SK-N-SH (cell line): ENCODE measurements around the gene MYL5. TPM values are rescaled to one million over a fixed set of nuclear protein-coding genes. Genes with fewer than 3 reads are reported as not detected.

Source experiments
- CTCF ChIA-PET: fragments of 300-600, 350-600 bp; formaldehyde crosslinking; extraction: SDS; loops from one replicate; lab custom pipeline; 2021; lab: Yijun Ruan, JAX
- POLR2A ChIA-PET: fragments of 350-600 bp; sonication (Branson Sonifier 250); formaldehyde crosslinking; extraction: SDS; loops from one replicate; lab custom pipeline; 2020; ENCODE audit warnings: antibody characterized with exemption, inconsistent platforms; lab: Yijun Ruan, JAX
- DNase-seq: peaks from one replicate; pipeline ENCODE4 v3.0.0; 2012
- H2AFZ ChIP-seq: fragments of 200-600 bp; sonication (generic); 2 replicates; pipeline ENCODE4 v1.8.1; 2016; ENCODE audit warnings: antibody characterized with exemption, mild to moderate bottlenecking, low read depth
- H3F3A ChIP-seq: fragments of 200-600 bp; sonication (generic); replicated peaks from 2 replicates; pipeline ENCODE3; 2016; ENCODE audit warnings: antibody characterized with exemption, mild to moderate bottlenecking; ENCODE audit not compliant: insufficient read depth
- H3K27ac ChIP-seq, 2 experiments: fragments of 200-500 bp in 1 of 2; fragments of 200-600 bp in 1 of 2; sonication (Bioruptor generic) in 1 of 2; sonication (generic), shearing (Covaris generic) in 1 of 2; 2 replicates each; pipeline versions ENCODE4 v1.5.1 to v1.6.1; 2014 to 2016; ENCODE audit warnings: low read depth in 2 of 2, inconsistent platforms in 1 of 2, low read length in 1 of 2, mild to moderate bottlenecking in 1 of 2, mixed read lengths in 1 of 2
- H3K27me3 ChIP-seq: fragments of 200-600 bp; sonication (generic), shearing (Covaris generic); 2 replicates; pipeline ENCODE4 v1.6.1; 2016; ENCODE audit warnings: mixed run types; ENCODE audit not compliant: insufficient read depth
- H3K36me3 ChIP-seq, 2 experiments: fragments of 200-500 bp in 1 of 2; fragments of 200-600 bp in 1 of 2; sonication (Bioruptor generic) in 1 of 2; sonication (generic) in 1 of 2; replicated peaks in 1 of 2; 2 replicates each; pipeline versions ENCODE3 to v1.5.1; 2014 to 2016; ENCODE audit warnings: low read length in 1 of 2, mild to moderate bottlenecking in 1 of 2; ENCODE audit not compliant: insufficient read depth in 2 of 2, control insufficient read depth in 1 of 2
- H3K4me1 ChIP-seq, 2 experiments: fragments of 200-500 bp in 1 of 2; fragments of 200-600 bp in 1 of 2; sonication (Bioruptor generic) in 1 of 2; sonication (generic), shearing (Covaris generic) in 1 of 2; 2 replicates each; pipeline versions ENCODE4 v1.5.1 to v1.6.1; 2014 to 2016; ENCODE audit warnings: low read depth in 1 of 2, low read length in 1 of 2, mixed run types in 1 of 2; ENCODE audit not compliant: insufficient read depth in 2 of 2, control insufficient read depth in 1 of 2
- H3K4me2 ChIP-seq: fragments of 200-600 bp; sonication (generic), shearing (Covaris generic); 2 replicates; pipeline ENCODE4 v1.6.1; 2017; ENCODE audit warnings: mixed run types
- H3K4me3 ChIP-seq, 2 experiments: fragments of 200-500 bp in 1 of 2; fragments of 200-600 bp in 1 of 2; sonication (Bioruptor generic) in 1 of 2; sonication (generic), shearing (Covaris generic) in 1 of 2; 2 replicates each; pipeline versions ENCODE4 v1.5.1 to v1.8.1; 2014 to 2016; ENCODE audit warnings: low read depth in 2 of 2, inconsistent platforms in 1 of 2, low read length in 1 of 2, mild to moderate bottlenecking in 1 of 2, mixed read lengths in 1 of 2, moderate library complexity in 1 of 2
- H3K79me2 ChIP-seq: fragments of 200-600 bp; sonication (generic); 2 replicates; pipeline ENCODE4 v1.8.1; 2017; ENCODE audit warnings: mild to moderate bottlenecking; ENCODE audit not compliant: insufficient read depth
- H3K9ac ChIP-seq: fragments of 200-600 bp; sonication (generic); 2 replicates; pipeline ENCODE4 v1.6.1; 2017; ENCODE audit warnings: mixed run types
- H3K9me2 ChIP-seq: fragments of 200-600 bp; sonication (generic); 2 replicates; pipeline ENCODE4 v1.6.1; 2017; ENCODE audit warnings: mixed run types
- H3K9me3 ChIP-seq: fragments of 200-600 bp; sonication (generic); 2 replicates; pipeline ENCODE4 v1.6.1; 2017; ENCODE audit warnings: mixed run types, mild to moderate bottlenecking, moderate library complexity
- H4K20me1 ChIP-seq: fragments of 200-600 bp; sonication (generic); 2 replicates; pipeline ENCODE4 v1.6.1; 2017; ENCODE audit warnings: mild to moderate bottlenecking, mixed run types; ENCODE audit not compliant: insufficient read depth
- CTCF ChIP-seq: fragments of 200-600 bp; sonication (generic); IDR thresholded peaks from 2 replicates; pipeline ENCODE4 v1.6.1; 2017; ENCODE audit warnings: antibody characterized with exemption, mild to moderate bottlenecking, moderate library complexity
- FOXJ3 ChIP-seq: sonication (generic); formaldehyde crosslinking; IDR thresholded peaks from 2 replicates; pipeline ENCODE4 v1.5.1; 2020; ENCODE audit warnings: mild to moderate bottlenecking, missing genetic modification reagents
- FOXM1 ChIP-seq: IDR thresholded peaks from 2 replicates; pipeline ENCODE4 v1.4.0; 2012; ENCODE audit warnings: low read depth, mild to moderate bottlenecking
- GATA2 ChIP-seq: sonication (generic); formaldehyde crosslinking; IDR thresholded peaks from 2 replicates; pipeline ENCODE4 v1.5.0; 2020; ENCODE audit warnings: mild to moderate bottlenecking, missing genetic modification reagents
- IRF3 ChIP-seq: fragments of 150-350 bp; IDR thresholded peaks from 2 replicates; pipeline ENCODE4 v1.6.1; 2016; ENCODE audit warnings: mild to moderate bottlenecking, low read depth, low read length
- MEF2A ChIP-seq: IDR thresholded peaks from 2 replicates; pipeline ENCODE4 v1.4.0; 2012; ENCODE audit warnings: low read depth, borderline replicate concordance
- NFIC ChIP-seq: IDR thresholded peaks from 2 replicates; pipeline ENCODE4 v1.4.0; 2012; ENCODE audit warnings: borderline replicate concordance
- REST ChIP-seq: IDR thresholded peaks from 2 replicates; pipeline ENCODE4 v1.6.1; 2012; ENCODE audit warnings: mild to moderate bottlenecking, low read depth, low read length, moderate library complexity
- SMC3 ChIP-seq: IDR thresholded peaks from 2 replicates; pipeline ENCODE4 v1.6.1; 2012; ENCODE audit warnings: low read depth, low read length, improper control_type of control experiment
- TCF12 ChIP-seq: IDR thresholded peaks from 2 replicates; pipeline ENCODE4 v1.4.0; 2012
- TEAD4 ChIP-seq: IDR thresholded peaks from 2 replicates; pipeline ENCODE4 v1.4.0; 2012; ENCODE audit warnings: mild to moderate bottlenecking, borderline replicate concordance; ENCODE audit not compliant: insufficient read depth
- USF1 ChIP-seq: IDR thresholded peaks from 2 replicates; pipeline ENCODE4 v1.4.0; 2012; ENCODE audit warnings: low read depth, borderline replicate concordance
- WGBS: methylation state at CpG from one replicate; pipeline ENCODE4 v1.1.6; 2017; ENCODE audit warnings: low lambda C conversion rate; 5-methylcytosine and 5-hydroxymethylcytosine counted together
- polyA plus RNA-seq, 3 experiments: library from polyadenylated mRNA; depleted of rRNA; stranded (reverse); fragments of >200 nt; gene quantifications; 2 replicates each; pipeline ENCODE4 v1.2.3, GENCODE V29; 2012

The MYL5 gene
- polyA plus RNA-seq, 1 of the 3 experiments (the other 2 are of a cell fraction): 46.9 TPM

- Histone ChIP-seq H3K79me2 (peaks cover 75% of the 10 kb centered on the region), H3K27me3 (no peaks in the 10 kb centered on the region), H3K27ac (no peak overlapping the region), H3K9ac (no peak overlapping the region), H3K9me2 (no peaks in the 10 kb centered on the region), H4K20me1 (peaks cover 56% of the 10 kb centered on the region), H3K4me1 (peaks cover 0 to 25% of the 10 kb centered on the region in 2 experiments; a peak in 2 of 4 replicates), H3K4me3 (no peak overlapping the region; a peak in 2 of 4 replicates), H3K4me2 (peak overlapping the region; percentile 98), H2AFZ (no peak overlapping the region), H3F3A (peaks cover 3% of the 10 kb centered on the region), H3K9me3 (no peaks in the 10 kb centered on the region), H3K36me3 (peaks cover 4 to 7% of the 10 kb centered on the region in 2 experiments)
- WGBS: 96% methylated on average over 5 of the region's 6 CpGs
- ChIA-PET POLR2A (no interaction called here), CTCF (interaction anchor here (0.7 to 1.9 kb wide), 2 partner anchors 24 to 106 kb away, joined by 3 to 9 read pairs; no protein-coding TSS in a partner anchor)
- TF ChIP-seq TEAD4 (no peak), GATA2 (CRISPR knock-in tag) (no peak), TCF12 (no peak), REST (no peak)
- no peak for DNase-seq
These were observed 34.2 kb downstream of the MYL5 start for GRCh38 chr4:708631-708933.

GRCh38 chr4:709348-709747 is 35.0 kb downstream of the MYL5 start:
- Histone ChIP-seq H3K9me2 (no peaks in the 10 kb centered on the region), H3K79me2 (peaks cover 83% of the 10 kb centered on the region), H3F3A (peaks cover 3% of the 10 kb centered on the region), H4K20me1 (peaks cover 64% of the 10 kb centered on the region), H3K4me1 (peaks cover 0 to 25% of the 10 kb centered on the region in 2 experiments; a peak in 2 of 4 replicates), H3K27ac (no peak overlapping the region), H3K4me3 (no peak overlapping the region), H3K9me3 (no peaks in the 10 kb centered on the region), H2AFZ (no peak overlapping the region), H3K36me3 (peaks cover 4 to 8% of the 10 kb centered on the region in 2 experiments), H3K4me2 (no peak overlapping the region), H3K9ac (no peak overlapping the region), H3K27me3 (no peaks in the 10 kb centered on the region)
- ChIA-PET POLR2A (no interaction called here), CTCF (interaction anchor here (0.6 to 1.9 kb wide), 2 partner anchors 25 to 107 kb away, joined by 4 to 9 read pairs; no protein-coding TSS in a partner anchor)
- TF ChIP-seq USF1 (no peak), MEF2A (no peak), FOXJ3 (CRISPR knock-in tag) (no peak), SMC3 (no peak), NFIC (no peak), FOXM1 (no peak), IRF3 (no peak), CTCF (no peak)
- no peak for DNase-seq
- WGBS: 96% methylated on average over 6 of the region's 6 CpGs
